Type B pancreatic cell (in vitro differentiated cells): ENCODE data around the gene MAST4. TPM values are rescaled to one million over a fixed set of nuclear protein-coding genes. Genes with fewer than 3 reads are reported as not detected.

Experiments used
- DNase-seq: peaks from one replicate; pipeline ENCODE4 v3.0.0; 2021; ENCODE audit warnings: mixed read lengths; ENCODE audit not compliant: unreplicated experiment; ENCODE audit errors: extremely low spot score
- H3K27ac Mint-ChIP-seq: 2 replicates; pipeline ENCODE4 v1.8.0; 2021; ENCODE audit warnings: mild to moderate bottlenecking, mixed read lengths
- H3K27me3 Mint-ChIP-seq: 2 replicates; pipeline ENCODE4 v1.8.0; 2021; ENCODE audit warnings: mixed read lengths
- H3K36me3 Mint-ChIP-seq: 2 replicates; pipeline ENCODE4 v1.8.0; 2021; ENCODE audit warnings: mixed read lengths
- H3K4me1 Mint-ChIP-seq: one replicate; pipeline ENCODE4 v1.8.0; 2021; ENCODE audit warnings: mixed read lengths; ENCODE audit not compliant: unreplicated experiment
- H3K4me3 Mint-ChIP-seq: 2 replicates; pipeline ENCODE4 v1.8.0; 2021; ENCODE audit warnings: mild to moderate bottlenecking, mixed read lengths
- H3K9me3 Mint-ChIP-seq: 2 replicates; pipeline ENCODE4 v1.8.0; 2021; ENCODE audit warnings: mixed read lengths
- CTCF ChIP-seq: fragments of 200-600 bp; sonication (generic); conservative IDR thresholded peaks from 2 replicates; pipeline ENCODE4 v1.5.0; 2021; ENCODE audit warnings: antibody characterized with exemption, mild to moderate bottlenecking
- total RNA-seq: library from RNA; stranded (reverse); gene quantifications from 2 replicates; pipeline ENCODE4 v1.2.1, GENCODE V29; 2021; ENCODE audit warnings: low replicate concordance

Gene MAST4
- total RNA-seq, 1 donor from 2014 or later, result 23.0 TPM

GRCh38 chr5:67045816-67046740 lies 449.9 kb downstream of the MAST4 start:
- H3K4me1 Mint-ChIP-seq, result peaks cover 18% of the 10 kb centered on the region
- TF ChIP-seq CTCF, result no peak

DNA sequence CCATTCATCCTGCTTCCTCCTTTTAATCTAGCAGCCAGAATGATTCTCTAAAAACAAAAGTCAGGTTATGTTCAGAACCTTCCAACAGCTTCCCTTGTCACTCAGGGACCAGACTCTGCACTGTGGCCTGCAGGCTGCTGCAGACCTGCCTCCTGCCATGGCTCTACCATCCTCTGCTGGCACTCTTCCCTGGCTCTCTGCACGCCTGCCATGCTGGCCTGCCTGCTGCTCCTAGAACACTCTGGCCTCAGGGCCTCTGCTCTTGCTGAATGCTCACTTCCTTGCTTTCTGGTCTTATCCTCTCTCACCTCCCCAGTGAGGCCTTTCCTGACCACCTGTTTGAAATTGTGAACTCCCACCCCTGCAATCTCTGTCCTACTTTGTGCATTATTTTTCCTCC lies 451.0 kb downstream of the MAST4 start:
- Mint-ChIP-seq H3K27me3 (no peaks in the 10 kb centered on the region), H3K4me1 (peaks cover 18% of the 10 kb centered on the region), H3K27ac (peak overlapping the region; percentile 71), H3K36me3 (peaks cover 4% of the 10 kb centered on the region), H3K4me3 (no peak overlapping the region), H3K9me3 (peaks cover 6% of the 10 kb centered on the region)
- no peak for TF ChIP-seq CTCF
- DNase-seq, result no peak

More at GRCh38 chr5:67045816-67046740, 449.9 kb downstream of the MAST4 start:
- Mint-ChIP-seq H3K27ac (no peak overlapping the region), H3K4me3 (no peak overlapping the region), H3K9me3 (peaks cover 6% of the 10 kb centered on the region), H3K36me3 (peaks cover 4% of the 10 kb centered on the region), H3K27me3 (no peaks in the 10 kb centered on the region)
- DNase-seq, result no peak

- Mint-ChIP-seq H3K36me3 (peaks cover 4% of the 10 kb centered on the region), H3K27me3 (no peaks in the 10 kb centered on the region), H3K4me1 (peaks cover 18% of the 10 kb centered on the region), H3K27ac (peak overlapping the region; percentile 71), H3K9me3 (peaks cover 6% of the 10 kb centered on the region), H3K4me3 (no peak overlapping the region)
- no peak for DNase-seq
- no peak for TF ChIP-seq CTCF
Measured at GRCh38 chr5:67047616-67048015, 451.4 kb downstream of the MAST4 start.

- no peak overlapping the region for H3K4me3 Mint-ChIP-seq
- H3K27ac Mint-ChIP-seq, result peak overlapping the region; percentile 29
- peaks cover 8% of the 10 kb centered on the region for H3K36me3 Mint-ChIP-seq
- no peaks in the 10 kb centered on the region for H3K27me3 Mint-ChIP-seq
- no peak for DNase-seq
- H3K4me1 Mint-ChIP-seq, result peaks cover 18% of the 10 kb centered on the region
- H3K9me3 Mint-ChIP-seq, result no peaks in the 10 kb centered on the region
- TF ChIP-seq CTCF, result no peak
Measured at GRCh38 chr5:67050125-67050524, 453.9 kb downstream of the MAST4 start.

GRCh38 chr5:67050635-67051034 lies 454.4 kb downstream of the MAST4 start:
- no peak for TF ChIP-seq CTCF
- Mint-ChIP-seq H3K9me3 (no peaks in the 10 kb centered on the region), H3K4me3 (no peak overlapping the region), H3K4me1 (peaks cover 13% of the 10 kb centered on the region), H3K36me3 (peaks cover 10% of the 10 kb centered on the region), H3K27me3 (no peaks in the 10 kb centered on the region), H3K27ac (peak overlapping the region; percentile 29)
- DNase-seq, result no peak
